Caco-2 (cell line): ENCODE results near the gene PRLH. TPM values are rescaled to one million over a fixed set of nuclear protein-coding genes. Genes with fewer than 3 reads are reported as not detected.

Source experiments
- Bru-seq: library from RNA; stranded (reverse); fragments of 400-500 nt; gene quantifications from one replicate; lab custom pipeline; 2021; lab: Mats Ljungman, UMichigan
- BruChase-seq, 2 experiments: library from RNA; stranded (reverse); fragments of 400-500 nt; gene quantifications; one replicate each; lab custom pipeline; 2021; lab: Mats Ljungman, UMichigan
- BruUV-seq: library from RNA; stranded (reverse); fragments of 400-500 nt; replicated peaks from 2 replicates; lab custom pipeline; 2021; lab: Mats Ljungman, UMichigan
- CTCF ChIA-PET: fragments of 300-600 bp; sonication (Branson Sonifier 250); formaldehyde crosslinking; loops from one replicate; lab custom pipeline; 2022; ENCODE audit warnings: antibody characterized with exemption; lab: Charles Lee
- POLR2A ChIA-PET: fragments of 300-600 bp; sonication (Branson Sonifier 250); formaldehyde crosslinking; loops from one replicate; lab custom pipeline; 2022; ENCODE audit warnings: antibody characterized with exemption; lab: Charles Lee
- DNase-seq, 2 experiments: peaks; one replicate each; pipeline versions ENCODE4 v3.0.0 to v3.0.0-alpha.2; 2020 to 2022
- H3K27me3 ChIP-seq: replicated peaks from 2 replicates; pipeline ENCODE4 v1.6.0; 2011; ENCODE audit warnings: low read length; ENCODE audit not compliant: control insufficient read depth, insufficient read depth
- H3K36me3 ChIP-seq: 2 replicates; pipeline ENCODE4 v1.5.1; 2011; ENCODE audit warnings: low read length; ENCODE audit not compliant: control insufficient read depth, insufficient read depth
- H3K4me1 ChIP-seq: fragments of 250-450 bp; sonication (Bioruptor Pico); 2 replicates; pipeline ENCODE4 v1.5.1; 2020; ENCODE audit warnings: mild to moderate bottlenecking
- H3K4me3 ChIP-seq: 2 replicates; pipeline ENCODE4 v1.5.1; 2011; ENCODE audit warnings: low read depth, mild to moderate bottlenecking, control low read depth, low read length
- H3K9me3 ChIP-seq: fragments of 250-450 bp; sonication (Bioruptor Pico); 2 replicates; pipeline ENCODE4 v1.5.1; 2020; ENCODE audit warnings: mild to moderate bottlenecking, moderate library complexity
- H3K27ac Mint-ChIP-seq: one replicate; pipeline ENCODE4 v1.8.0; 2022; ENCODE audit warnings: mixed read lengths; ENCODE audit not compliant: unreplicated experiment
- H3K27me3 Mint-ChIP-seq: one replicate; pipeline ENCODE4 v1.8.0; 2022; ENCODE audit warnings: mixed read lengths; ENCODE audit not compliant: insufficient read depth, unreplicated experiment
- H3K36me3 Mint-ChIP-seq: one replicate; pipeline ENCODE4 v1.8.0; 2022; ENCODE audit warnings: mild to moderate bottlenecking, mixed read lengths; ENCODE audit not compliant: insufficient read depth, unreplicated experiment
- H3K4me1 Mint-ChIP-seq: one replicate; pipeline ENCODE4 v1.8.0; 2022; ENCODE audit warnings: low read depth, mixed read lengths; ENCODE audit not compliant: unreplicated experiment
- H3K4me3 Mint-ChIP-seq: one replicate; pipeline ENCODE4 v1.8.0; 2022; ENCODE audit warnings: mild to moderate bottlenecking, moderate library complexity, mixed read lengths; ENCODE audit not compliant: unreplicated experiment
- H3K9me3 Mint-ChIP-seq: one replicate; pipeline ENCODE4 v1.8.0; 2022; ENCODE audit warnings: mixed read lengths; ENCODE audit not compliant: unreplicated experiment
- intact Hi-C: fragments of 100-400 bp; cut with micrococcal nuclease; formaldehyde crosslinking; loops from one replicate; pipeline ENCODE4 v1.10.0; 2022; ENCODE audit not compliant: unreplicated experiment
- long read RNA-seq: library from polyadenylated mRNA; stranded (forward); transcript quantifications from one replicate; pipeline ENCODE4 v2.0.0, GENCODE V29; 2022
- total RNA-seq: library from RNA; stranded (reverse); gene quantifications from 2 replicates; pipeline ENCODE4 v1.2.3, GENCODE V29; 2022
- TF ChIP-seq, protein P1 (sequence below), 2 experiments: fragments of 200-600 bp in 1 of 2; IDR thresholded peaks; 1 replicate in 1 of 2; 2 replicates in 1 of 2; pipeline versions ENCODE4 v1.5.1 to v1.8.0; 2011 to 2022; ENCODE audit warnings: antibody characterized with exemption in 1 of 2, control low read depth in 1 of 2, inconsistent platforms in 1 of 2, low read depth in 1 of 2, low read length in 1 of 2, mild to moderate bottlenecking in 1 of 2, moderate library complexity in 1 of 2; ENCODE audit not compliant: insufficient read depth in 1 of 2, severe bottlenecking in 1 of 2, unreplicated experiment in 1 of 2

Gene PRLH, protein sequence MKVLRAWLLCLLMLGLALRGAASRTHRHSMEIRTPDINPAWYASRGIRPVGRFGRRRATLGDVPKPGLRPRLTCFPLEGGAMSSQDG
- total RNA-seq (not detected in 2 replicates), Bru-seq, nascent RNA (not detected), BruChase-seq, experiment 1, labeled RNA remaining after a 2-hour chase (not detected), BruChase-seq, experiment 2, labeled RNA remaining after a 6-hour chase (not detected)
- long read RNA-seq: 0 reads

GRCh38 chr2:237566401-237567235, at the start of gene PRLH:
Gene PRLH, plus strand, starts transcription at chr2:237566574. Its CDS starts 0 bp downstream, at chr2:237566574.
- ChIA-PET POLR2A (no interaction called here), CTCF (interaction anchor here (0.6 kb wide), 1 partner anchor 327 kb away, joined by 3 read pairs; no protein-coding TSS in a partner anchor)
- H3K27me3 Mint-ChIP-seq: no peaks in the 10 kb centered on the region
- DNase-seq: no peak
- H3K27ac Mint-ChIP-seq: no peak within 1 kb of the TSS
- H3K4me1 Mint-ChIP-seq: no peaks in the 10 kb centered on the region
- Histone ChIP-seq H3K27me3 (no peaks in the 10 kb centered on the region), H3K9me3 (no peaks in the 10 kb centered on the region), H3K4me1 (no peaks in the 10 kb centered on the region), H3K4me3 (no peak within 1 kb of the TSS), H3K36me3 (no peaks in the 10 kb centered on the region)
- intact Hi-C loops: no loop called here
- H3K9me3 Mint-ChIP-seq: no peaks in the 10 kb centered on the region
- H3K36me3 Mint-ChIP-seq: no peaks in the 10 kb centered on the region
- BruUV-seq: no TSS peak
- no peak within 1 kb of the TSS for H3K4me3 Mint-ChIP-seq
- TF ChIP-seq, protein P1, sequence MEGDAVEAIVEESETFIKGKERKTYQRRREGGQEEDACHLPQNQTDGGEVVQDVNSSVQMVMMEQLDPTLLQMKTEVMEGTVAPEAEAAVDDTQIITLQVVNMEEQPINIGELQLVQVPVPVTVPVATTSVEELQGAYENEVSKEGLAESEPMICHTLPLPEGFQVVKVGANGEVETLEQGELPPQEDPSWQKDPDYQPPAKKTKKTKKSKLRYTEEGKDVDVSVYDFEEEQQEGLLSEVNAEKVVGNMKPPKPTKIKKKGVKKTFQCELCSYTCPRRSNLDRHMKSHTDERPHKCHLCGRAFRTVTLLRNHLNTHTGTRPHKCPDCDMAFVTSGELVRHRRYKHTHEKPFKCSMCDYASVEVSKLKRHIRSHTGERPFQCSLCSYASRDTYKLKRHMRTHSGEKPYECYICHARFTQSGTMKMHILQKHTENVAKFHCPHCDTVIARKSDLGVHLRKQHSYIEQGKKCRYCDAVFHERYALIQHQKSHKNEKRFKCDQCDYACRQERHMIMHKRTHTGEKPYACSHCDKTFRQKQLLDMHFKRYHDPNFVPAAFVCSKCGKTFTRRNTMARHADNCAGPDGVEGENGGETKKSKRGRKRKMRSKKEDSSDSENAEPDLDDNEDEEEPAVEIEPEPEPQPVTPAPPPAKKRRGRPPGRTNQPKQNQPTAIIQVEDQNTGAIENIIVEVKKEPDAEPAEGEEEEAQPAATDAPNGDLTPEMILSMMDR (IDR thresholded peaks at IDR 0.05; ENCODE audit: insufficient read depth in 1 of 2, low read depth in 1 of 2, low read length in 1 of 2, severe bottlenecking in 1 of 2, unreplicated experiment in 1 of 2): no peak

- Mint-ChIP-seq H3K4me3 (no peak overlapping the region), H3K27ac (no peak overlapping the region), H3K27me3 (no peaks in the 10 kb centered on the region), H3K4me1 (no peaks in the 10 kb centered on the region), H3K9me3 (no peaks in the 10 kb centered on the region), H3K36me3 (no peaks in the 10 kb centered on the region)
- ChIA-PET POLR2A (no interaction called here), CTCF (no interaction called here)
- no peaks in the 10 kb centered on the region for H3K4me1 ChIP-seq
- H3K27me3 ChIP-seq: no peaks in the 10 kb centered on the region
- no peaks in the 10 kb centered on the region for H3K36me3 ChIP-seq
- no TSS peak for BruUV-seq
- intact Hi-C loops: no loop called here
- H3K9me3 ChIP-seq: no peaks in the 10 kb centered on the region
- no peak for DNase-seq
- TF ChIP-seq, protein P1 (IDR thresholded peaks at IDR 0.05; ENCODE audit: insufficient read depth in 1 of 2, low read depth in 1 of 2, low read length in 1 of 2, severe bottlenecking in 1 of 2, unreplicated experiment in 1 of 2): no peak
- no peak overlapping the region for H3K4me3 ChIP-seq
Observed at GRCh38 chr2:237517163-237517562, 49.2 kb upstream of the PRLH start.

DNA sequence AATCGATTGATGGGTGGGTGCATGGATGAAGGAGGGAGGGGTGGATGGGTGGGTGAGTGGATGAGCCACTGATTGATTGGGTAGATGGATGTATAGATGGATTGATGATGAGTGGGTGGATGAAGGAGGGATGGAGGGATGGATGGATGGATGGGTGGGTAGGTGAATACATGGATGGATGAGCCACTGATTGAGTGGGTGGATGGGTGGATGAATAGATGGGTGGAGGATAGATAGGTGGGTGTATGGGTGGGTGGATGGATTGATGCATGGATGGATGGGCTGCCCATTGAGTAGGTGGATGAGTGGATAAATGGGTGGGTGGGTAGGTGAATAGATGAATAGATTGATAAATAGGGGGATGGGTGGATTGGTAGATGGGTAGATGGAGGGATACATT, 48.4 kb upstream of the PRLH start:
- intact Hi-C loops: no loop called here
- no peak for DNase-seq
- TF ChIP-seq, protein P1 (IDR thresholded peaks at IDR 0.05; ENCODE audit: insufficient read depth in 1 of 2, low read depth in 1 of 2, low read length in 1 of 2, severe bottlenecking in 1 of 2, unreplicated experiment in 1 of 2): no peak
- Mint-ChIP-seq H3K36me3 (no peaks in the 10 kb centered on the region), H3K4me3 (no peak overlapping the region), H3K9me3 (no peaks in the 10 kb centered on the region), H3K27ac (no peak overlapping the region), H3K4me1 (no peaks in the 10 kb centered on the region), H3K27me3 (no peaks in the 10 kb centered on the region)
- no TSS peak for BruUV-seq
- Histone ChIP-seq H3K27me3 (no peaks in the 10 kb centered on the region), H3K4me1 (no peaks in the 10 kb centered on the region), H3K9me3 (no peaks in the 10 kb centered on the region), H3K36me3 (no peaks in the 10 kb centered on the region), H3K4me3 (no peak overlapping the region)
- CTCF ChIA-PET: no interaction called here
- POLR2A ChIA-PET: no interaction called here
